ENCODE data around the gene RIMBP3B.
"Not testable (repeated sequence)": the region's sequence is repeated elsewhere in the genome, so short reads cannot be mapped to it uniquely, and the experiment has no call there.

The RIMBP3B gene, protein sequence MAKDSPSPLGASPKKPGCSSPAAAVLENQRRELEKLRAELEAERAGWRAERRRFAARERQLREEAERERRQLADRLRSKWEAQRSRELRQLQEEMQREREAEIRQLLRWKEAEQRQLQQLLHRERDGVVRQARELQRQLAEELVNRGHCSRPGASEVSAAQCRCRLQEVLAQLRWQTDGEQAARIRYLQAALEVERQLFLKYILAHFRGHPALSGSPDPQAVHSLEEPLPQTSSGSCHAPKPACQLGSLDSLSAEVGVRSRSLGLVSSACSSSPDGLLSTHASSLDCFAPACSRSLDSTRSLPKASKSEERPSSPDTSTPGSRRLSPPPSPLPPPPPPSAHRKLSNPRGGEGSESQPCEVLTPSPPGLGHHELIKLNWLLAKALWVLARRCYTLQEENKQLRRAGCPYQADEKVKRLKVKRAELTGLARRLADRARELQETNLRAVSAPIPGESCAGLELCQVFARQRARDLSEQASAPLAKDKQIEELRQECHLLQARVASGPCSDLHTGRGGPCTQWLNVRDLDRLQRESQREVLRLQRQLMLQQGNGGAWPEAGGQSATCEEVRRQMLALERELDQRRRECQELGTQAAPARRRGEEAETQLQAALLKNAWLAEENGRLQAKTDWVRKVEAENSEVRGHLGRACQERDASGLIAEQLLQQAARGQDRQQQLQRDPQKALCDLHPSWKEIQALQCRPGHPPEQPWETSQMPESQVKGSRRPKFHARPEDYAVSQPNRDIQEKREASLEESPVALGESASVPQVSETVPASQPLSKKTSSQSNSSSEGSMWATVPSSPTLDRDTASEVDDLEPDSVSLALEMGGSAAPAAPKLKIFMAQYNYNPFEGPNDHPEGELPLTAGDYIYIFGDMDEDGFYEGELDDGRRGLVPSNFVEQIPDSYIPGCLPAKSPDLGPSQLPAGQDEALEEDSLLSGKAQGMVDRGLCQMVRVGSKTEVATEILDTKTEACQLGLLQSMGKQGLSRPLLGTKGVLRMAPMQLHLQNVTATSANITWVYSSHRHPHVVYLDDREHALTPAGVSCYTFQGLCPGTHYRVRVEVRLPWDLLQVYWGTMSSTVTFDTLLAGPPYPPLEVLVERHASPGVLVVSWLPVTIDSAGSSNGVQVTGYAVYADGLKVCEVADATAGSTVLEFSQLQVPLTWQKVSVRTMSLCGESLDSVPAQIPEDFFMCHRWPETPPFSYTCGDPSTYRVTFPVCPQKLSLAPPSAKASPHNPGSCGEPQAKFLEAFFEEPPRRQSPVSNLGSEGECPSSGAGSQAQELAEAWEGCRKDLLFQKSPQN (N-terminal part only)
- total RNA-seq, result 0 to 0.35 reads per million in 2 donors

DNA sequence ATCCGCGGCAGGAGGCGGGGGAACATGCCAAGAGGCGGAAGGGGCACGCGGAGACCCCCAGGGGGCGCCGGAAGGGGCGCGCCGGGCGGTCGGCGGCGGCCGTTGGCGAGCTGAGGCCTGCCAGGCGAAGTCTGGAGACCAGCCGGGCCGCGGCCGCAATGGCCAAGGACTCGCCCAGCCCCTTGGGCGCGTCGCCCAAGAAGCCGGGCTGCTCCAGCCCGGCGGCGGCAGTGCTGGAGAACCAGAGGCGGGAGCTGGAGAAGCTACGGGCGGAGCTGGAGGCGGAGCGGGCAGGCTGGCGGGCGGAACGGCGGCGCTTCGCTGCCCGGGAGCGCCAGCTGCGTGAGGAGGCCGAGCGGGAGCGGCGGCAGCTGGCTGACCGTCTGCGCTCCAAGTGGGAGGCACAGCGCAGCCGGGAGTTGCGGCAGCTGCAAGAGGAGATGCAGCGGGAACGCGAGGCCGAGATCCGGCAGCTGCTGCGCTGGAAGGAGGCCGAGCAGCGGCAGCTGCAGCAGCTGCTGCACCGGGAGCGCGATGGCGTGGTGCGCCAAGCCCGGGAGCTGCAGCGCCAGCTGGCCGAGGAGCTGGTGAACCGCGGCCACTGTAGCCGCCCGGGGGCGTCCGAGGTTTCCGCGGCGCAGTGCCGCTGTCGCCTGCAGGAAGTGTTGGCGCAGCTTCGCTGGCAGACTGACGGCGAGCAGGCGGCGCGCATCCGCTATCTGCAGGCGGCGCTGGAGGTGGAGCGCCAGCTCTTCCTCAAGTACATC, at the start of gene RIMBP3B:
TSS of gene RIMBP3B (plus strand) at position 51 of the 767 bp plus-strand sequence. CDS start at position 159, 108 bp downstream.
- DNase-seq, result not testable (repeated sequence)

GRCh38 chr22:21357527-21357926, 26.0 kb upstream of the RIMBP3B start:
- not testable (repeated sequence) for DNase-seq

DNA sequence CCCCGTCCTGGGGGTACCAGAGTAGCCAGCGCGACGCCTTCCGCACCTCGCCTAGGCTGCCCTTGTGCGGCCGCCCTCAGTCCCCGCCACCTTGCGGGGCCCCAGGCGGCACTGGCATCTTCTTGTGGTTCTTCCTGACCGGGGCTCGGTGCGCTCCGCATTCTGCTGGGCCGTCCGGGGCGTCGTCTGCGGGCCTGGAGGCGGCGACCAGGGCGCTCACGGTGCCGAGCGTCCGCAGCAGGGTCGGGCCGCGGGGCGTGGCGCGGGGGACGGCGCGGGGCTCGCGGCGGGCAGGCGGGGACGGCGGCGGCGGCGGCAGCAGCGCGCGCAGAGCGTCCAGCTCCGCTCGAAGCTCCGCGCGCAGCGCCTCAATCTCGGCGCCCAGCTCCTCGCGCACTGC, 23.0 kb upstream of the RIMBP3B start:
- DNase-seq, result not testable (repeated sequence)

DNA sequence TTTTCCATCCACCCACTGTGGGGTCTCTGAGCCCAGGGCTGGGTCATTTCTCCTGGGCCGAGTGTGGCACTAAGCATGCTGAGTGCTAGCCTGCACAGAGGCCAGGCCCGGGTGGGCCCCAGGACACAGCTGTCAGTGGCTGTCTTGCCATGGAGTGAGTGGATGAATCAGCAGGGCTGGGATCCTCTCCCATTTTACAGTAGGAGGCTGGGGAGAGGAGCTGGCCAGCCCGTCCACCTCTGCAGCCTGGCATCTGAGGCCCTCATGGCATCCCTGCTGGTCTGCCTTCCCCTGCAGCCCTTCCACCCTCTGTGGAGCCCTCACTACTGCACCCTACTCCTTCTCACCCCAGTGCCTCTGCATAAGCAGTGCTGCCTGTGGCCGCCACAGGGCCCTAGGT, 21.1 kb upstream of the RIMBP3B start:
- DNase-seq, result not testable (repeated sequence)

DNA sequence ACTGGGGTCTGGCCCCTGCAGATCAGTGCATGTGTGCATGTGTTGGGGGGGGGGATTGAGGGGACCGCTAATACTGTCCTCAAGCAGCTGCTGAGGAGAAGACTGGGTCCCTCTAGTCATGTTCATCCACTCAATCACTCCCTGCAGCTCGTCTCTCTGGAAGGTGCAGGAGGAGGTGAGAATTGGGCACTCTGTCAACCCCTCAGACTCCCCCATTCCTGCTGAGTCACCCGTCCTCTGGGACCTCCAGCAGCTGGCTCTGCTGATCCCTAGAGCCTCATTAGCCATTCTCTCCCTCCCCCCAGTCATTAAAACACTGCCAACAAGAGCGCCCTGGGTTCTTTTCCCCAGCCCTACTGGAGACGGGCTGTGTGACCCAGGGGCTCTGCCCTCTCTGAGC, 20.5 kb upstream of the RIMBP3B start:
- DNase-seq, result not testable (repeated sequence)

- not testable (repeated sequence) for DNase-seq
Observed at GRCh38 chr22:21363803-21364202, 19.7 kb upstream of the RIMBP3B start.

DNA sequence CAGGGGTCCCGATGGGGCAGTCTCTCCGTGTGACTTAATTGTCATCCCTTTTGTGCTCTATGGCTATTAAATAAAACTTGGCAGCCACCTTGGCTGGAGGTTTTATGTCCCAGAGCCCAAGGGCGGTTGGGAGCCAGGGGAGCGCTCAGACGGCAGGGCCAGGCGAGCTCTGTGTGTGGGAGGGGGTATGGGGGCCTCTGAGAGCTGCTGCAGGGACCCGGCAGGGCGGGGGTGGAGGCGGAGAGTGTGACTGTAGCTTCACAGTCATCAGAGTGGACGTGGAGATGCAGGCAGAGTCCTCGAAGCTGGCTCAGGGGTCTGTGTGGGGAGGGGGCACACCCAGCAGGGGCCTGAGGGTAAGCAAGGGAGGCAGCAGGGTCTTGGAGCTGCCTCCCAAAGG, 19.2 kb upstream of the RIMBP3B start:
- not testable (repeated sequence) for DNase-seq

DNA sequence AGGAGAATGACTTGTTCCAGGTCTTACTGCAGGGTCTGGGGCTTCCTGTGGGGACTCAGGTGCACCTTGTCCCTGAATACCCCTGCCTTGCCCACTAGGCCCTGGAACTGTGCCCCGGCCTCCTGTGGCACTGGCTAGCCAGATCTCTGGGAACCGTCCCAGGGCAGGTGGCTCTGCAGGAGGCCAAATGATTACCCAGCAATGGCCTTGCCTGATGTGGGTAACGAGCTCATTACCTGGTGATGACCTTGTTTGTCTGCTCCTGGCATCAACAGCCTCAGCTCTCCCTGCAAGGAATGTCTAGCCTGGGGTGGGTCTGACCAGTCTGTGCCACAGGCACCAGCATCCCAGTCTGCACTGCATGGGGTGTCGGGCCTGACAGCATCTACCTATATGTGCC, 18.2 kb upstream of the RIMBP3B start:
- DNase-seq, result not testable (repeated sequence)

DNA sequence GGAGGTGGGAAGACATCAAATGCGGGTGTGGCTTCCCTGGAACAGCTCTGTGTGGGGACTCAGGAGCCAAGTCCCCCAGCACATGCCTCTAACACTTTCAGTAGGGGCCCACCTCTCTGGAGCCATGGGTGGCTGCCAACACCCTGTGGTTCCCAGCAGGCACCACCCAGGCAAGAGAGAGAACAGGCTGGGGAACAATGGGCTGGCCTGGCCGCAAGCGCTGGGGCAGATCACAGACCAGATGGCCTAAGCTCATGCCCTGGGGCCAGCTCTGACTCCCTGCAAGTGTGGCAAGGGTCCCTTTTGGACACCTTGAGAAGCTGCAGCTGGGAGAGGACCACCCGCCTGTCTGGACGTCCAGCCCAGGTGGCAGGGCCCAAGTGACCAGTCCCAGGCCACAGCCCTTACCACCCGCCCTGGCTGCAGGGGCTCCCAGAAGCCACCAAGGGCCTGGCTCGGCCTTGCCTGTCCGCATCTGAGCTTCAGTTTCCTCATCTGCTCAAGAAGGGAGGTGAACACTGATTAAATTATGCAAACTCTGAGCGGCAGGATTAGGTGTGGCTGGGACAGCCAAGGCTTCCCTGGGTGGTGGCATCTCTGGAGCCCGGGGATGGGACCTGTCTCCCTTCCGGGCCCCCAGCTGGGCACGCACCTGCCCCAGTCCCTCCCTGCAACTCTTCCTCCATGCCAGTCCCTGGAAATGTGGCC, 14.8 kb upstream of the RIMBP3B start:
- not testable (repeated sequence) for DNase-seq

GRCh38 chr22:21375880-21376279, 7.7 kb upstream of the RIMBP3B start:
- not testable (repeated sequence) for DNase-seq

DNA sequence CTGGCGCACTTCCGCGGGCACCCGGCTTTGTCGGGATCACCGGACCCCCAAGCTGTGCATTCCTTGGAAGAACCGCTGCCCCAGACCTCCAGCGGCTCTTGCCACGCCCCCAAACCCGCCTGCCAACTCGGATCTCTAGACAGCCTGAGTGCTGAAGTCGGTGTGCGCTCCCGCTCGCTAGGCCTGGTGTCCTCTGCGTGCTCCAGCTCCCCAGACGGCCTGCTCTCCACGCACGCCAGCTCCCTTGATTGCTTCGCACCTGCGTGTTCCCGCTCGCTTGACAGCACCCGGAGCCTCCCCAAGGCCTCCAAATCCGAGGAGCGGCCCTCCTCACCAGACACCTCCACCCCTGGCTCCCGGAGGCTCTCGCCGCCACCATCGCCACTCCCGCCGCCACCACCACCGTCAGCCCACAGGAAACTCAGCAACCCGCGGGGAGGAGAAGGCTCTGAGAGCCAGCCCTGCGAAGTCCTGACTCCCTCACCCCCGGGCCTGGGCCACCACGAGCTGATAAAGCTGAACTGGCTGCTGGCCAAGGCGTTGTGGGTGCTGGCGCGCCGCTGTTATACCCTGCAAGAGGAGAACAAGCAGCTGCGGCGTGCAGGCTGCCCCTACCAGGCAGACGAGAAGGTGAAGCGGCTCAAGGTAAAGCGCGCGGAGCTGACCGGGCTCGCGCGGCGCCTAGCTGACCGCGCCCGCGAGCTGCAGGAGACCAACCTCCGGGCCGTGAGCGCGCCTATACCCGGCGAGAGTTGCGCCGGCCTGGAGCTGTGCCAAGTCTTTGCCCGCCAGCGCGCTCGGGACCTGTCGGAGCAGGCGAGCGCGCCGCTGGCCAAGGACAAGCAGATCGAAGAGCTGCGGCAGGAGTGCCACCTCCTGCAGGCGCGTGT, 1.2 kb downstream of the RIMBP3B start:
- not testable (repeated sequence) for DNase-seq

- not testable (repeated sequence) for DNase-seq
Observed at GRCh38 chr22:21389480-21389879, 5.9 kb downstream of the RIMBP3B start.

- not testable (repeated sequence) for DNase-seq
Observed at GRCh38 chr22:21390013-21390412, 6.5 kb downstream of the RIMBP3B start.

DNA sequence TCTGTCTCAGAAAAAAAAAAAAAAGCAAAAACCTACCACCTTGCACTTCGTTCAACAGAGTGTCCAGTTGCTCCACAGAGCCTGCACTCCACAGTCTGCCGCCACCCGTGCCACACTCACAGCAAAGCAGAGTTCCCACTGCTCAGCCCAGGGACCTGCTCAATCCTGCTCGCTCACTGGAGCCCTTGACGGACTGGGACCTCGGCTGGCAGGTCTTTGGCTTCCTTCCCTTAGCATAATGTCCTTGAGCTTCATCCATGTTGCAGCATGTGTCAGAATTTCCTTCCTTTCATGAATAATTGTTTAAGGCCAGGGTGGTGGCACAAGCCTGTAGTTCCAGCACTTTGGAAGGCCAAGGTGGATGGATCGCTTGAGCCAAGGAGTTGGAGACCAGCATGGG, 11.1 kb downstream of the RIMBP3B start:
- DNase-seq, result not testable (repeated sequence)

- not testable (repeated sequence) for DNase-seq
Observed at GRCh38 chr22:21401197-21401969, 17.8 kb downstream of the RIMBP3B start.

DNA sequence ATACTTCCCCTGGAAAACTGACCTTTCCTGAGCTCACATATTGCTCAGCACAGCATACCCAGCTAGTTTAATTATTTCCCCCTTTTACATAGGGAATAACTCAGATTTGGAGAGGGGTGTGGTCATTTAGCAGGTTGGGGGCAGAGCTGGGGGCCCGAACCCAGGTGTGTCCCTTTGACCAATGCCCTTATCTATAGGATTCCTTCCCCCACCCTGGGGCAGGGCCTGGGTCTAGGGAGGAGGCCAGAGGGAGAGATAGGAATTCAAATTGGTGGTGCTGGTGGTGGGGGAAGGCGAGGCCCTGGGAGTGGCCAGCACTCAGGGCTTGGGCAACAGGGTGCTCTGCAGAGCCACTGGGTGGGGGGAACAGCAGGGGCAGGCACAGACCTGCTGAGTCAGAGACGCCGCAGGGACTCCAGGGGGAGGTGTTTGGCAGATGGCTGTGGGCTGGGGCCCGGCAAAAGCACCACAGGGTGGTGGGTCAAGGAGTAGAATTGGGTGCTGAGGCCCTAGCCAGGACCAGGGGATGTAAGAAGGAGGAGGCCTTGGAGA, 19.3 kb downstream of the RIMBP3B start:
- not testable (repeated sequence) for DNase-seq

GRCh38 chr22:21407139-21407538, 23.6 kb downstream of the RIMBP3B start:
- not testable (repeated sequence) for DNase-seq

GRCh38 chr22:21407792-21408191, 24.2 kb downstream of the RIMBP3B start:
- not testable (repeated sequence) for DNase-seq

GRCh38 chr22:21416375-21416774, 32.8 kb downstream of the RIMBP3B start:
- DNase-seq, result not testable (repeated sequence)

All from T-helper 9 cell (primary cell).